Neural crest cell (in vitro differentiated cells): ENCODE measurements around the gene DOCK11. TPM values are rescaled to one million over a fixed set of nuclear protein-coding genes. Genes with fewer than 3 reads are reported as not detected.

ENCODE experiments used
- DNase-seq: peaks from one replicate; pipeline ENCODE4 v3.0.0; 2021; ENCODE audit warnings: low read depth, mixed read lengths, low spot score
- H3K27ac Mint-ChIP-seq: one replicate; pipeline ENCODE4 v1.8.0; 2021; ENCODE audit warnings: mild to moderate bottlenecking, mixed read lengths; ENCODE audit not compliant: unreplicated experiment
- H3K27me3 Mint-ChIP-seq: 2 replicates; pipeline ENCODE4 v1.8.0; 2021; ENCODE audit warnings: low read depth, mild to moderate bottlenecking, mixed read lengths
- H3K36me3 Mint-ChIP-seq: 2 replicates; pipeline ENCODE4 v1.8.0; 2021; ENCODE audit warnings: low read depth, mild to moderate bottlenecking, mixed read lengths
- H3K4me1 Mint-ChIP-seq: 2 replicates; pipeline ENCODE4 v1.8.0; 2021; ENCODE audit warnings: mixed read lengths
- H3K4me3 Mint-ChIP-seq: one replicate; pipeline ENCODE4 v1.8.0; 2021; ENCODE audit warnings: mild to moderate bottlenecking, mixed read lengths
- H3K9me3 Mint-ChIP-seq: 2 replicates; pipeline ENCODE4 v1.8.0; 2021; ENCODE audit warnings: mixed read lengths
- CTCF ChIP-seq: fragments of 200-600 bp; sonication (generic); conservative IDR thresholded peaks from 2 replicates; pipeline ENCODE4 v1.5.0; 2021; ENCODE audit warnings: antibody characterized with exemption, mild to moderate bottlenecking
- total RNA-seq: library from RNA; stranded (reverse); gene quantifications from 2 replicates; pipeline ENCODE4 v1.2.1, GENCODE V29; 2021

The DOCK11 gene
- total RNA-seq, 1 donor from 2014 or later = 14.6 TPM

GRCh38 chrX:118565853-118566252, 70.2 kb downstream of the DOCK11 start:
- TF ChIP-seq CTCF = no peak

GRCh38 chrX:118566359-118566758, 70.7 kb downstream of the DOCK11 start:
- Mint-ChIP-seq H3K9me3 (peaks cover 7% of the 10 kb centered on the region), H3K36me3 (peaks cover 22% of the 10 kb centered on the region), H3K27me3 (no peaks in the 10 kb centered on the region), H3K27ac (no peak overlapping the region), H3K4me3 (no peak overlapping the region), H3K4me1 (peaks cover 12% of the 10 kb centered on the region)
- TF ChIP-seq CTCF = no peak
- no peak for DNase-seq

More at GRCh38 chrX:118565853-118566252, 70.2 kb downstream of the DOCK11 start:
- no peak overlapping the region for H3K4me3 Mint-ChIP-seq
- no peak for DNase-seq
- no peak overlapping the region for H3K27ac Mint-ChIP-seq
- H3K27me3 Mint-ChIP-seq = no peaks in the 10 kb centered on the region
- H3K9me3 Mint-ChIP-seq = peaks cover 4% of the 10 kb centered on the region
- peaks cover 9% of the 10 kb centered on the region for H3K4me1 Mint-ChIP-seq
- H3K36me3 Mint-ChIP-seq = peaks cover 19% of the 10 kb centered on the region

GRCh38 chrX:118569676-118570075, 74.1 kb downstream of the DOCK11 start:
- Mint-ChIP-seq H3K9me3 (peaks cover 14% of the 10 kb centered on the region), H3K27ac (no peak overlapping the region), H3K4me1 (peaks cover 21% of the 10 kb centered on the region), H3K4me3 (no peak overlapping the region), H3K36me3 (peaks cover 31% of the 10 kb centered on the region), H3K27me3 (no peaks in the 10 kb centered on the region)
- DNase-seq = no peak
- TF ChIP-seq CTCF = no peak

GRCh38 chrX:118570209-118570608, 74.6 kb downstream of the DOCK11 start:
- Mint-ChIP-seq H3K9me3 (peaks cover 14% of the 10 kb centered on the region), H3K4me1 (peaks cover 25% of the 10 kb centered on the region), H3K36me3 (peaks cover 31% of the 10 kb centered on the region), H3K4me3 (no peak overlapping the region), H3K27me3 (no peaks in the 10 kb centered on the region), H3K27ac (no peak overlapping the region)
- no peak for TF ChIP-seq CTCF
- no peak for DNase-seq

GRCh38 chrX:118571836-118572235, 76.2 kb downstream of the DOCK11 start:
- H3K9me3 Mint-ChIP-seq = peaks cover 14% of the 10 kb centered on the region

More at GRCh38 chrX:118571836-118572235, 76.2 kb downstream of the DOCK11 start:
- Mint-ChIP-seq H3K4me3 (no peak overlapping the region), H3K27ac (no peak overlapping the region), H3K27me3 (no peaks in the 10 kb centered on the region), H3K4me1 (peaks cover 24% of the 10 kb centered on the region), H3K36me3 (peaks cover 27% of the 10 kb centered on the region)
- no peak for DNase-seq
- TF ChIP-seq CTCF = no peak
